Left ventricle myocardium inferior (tissue), 1 donor: Measurements from ENCODE around the gene LONP1. TPM values are rescaled to one million over a fixed set of nuclear protein-coding genes. Genes with fewer than 3 reads are reported as not detected.

Experiments
- DNase-seq: peaks from one replicate; pipeline ENCODE4 v3.0.0-alpha.2; 2020
- H3K27ac ChIP-seq: fragments of 200-600 bp; replicated peaks from 2 replicates; pipeline ENCODE4 v1.8.0; 2021
- H3K27me3 ChIP-seq: fragments of 200-600 bp; 2 replicates; pipeline ENCODE4 v1.8.0; 2021; ENCODE audit warnings: low read depth
- H3K36me3 ChIP-seq: fragments of 200-600 bp; 2 replicates; pipeline ENCODE4 v1.8.0; 2021
- H3K4me1 ChIP-seq: fragments of 200-600 bp; 2 replicates; pipeline ENCODE4 v1.8.0; 2021
- H3K4me3 ChIP-seq: fragments of 200-600 bp; 2 replicates; pipeline ENCODE4 v1.8.0; 2021; ENCODE audit warnings: mild to moderate bottlenecking, moderate library complexity
- H3K9me3 ChIP-seq: fragments of 200-600 bp; replicated peaks from 2 replicates; pipeline ENCODE4 v1.8.0; 2021
- CTCF ChIP-seq: fragments of 200-600 bp; IDR thresholded peaks from 2 replicates; pipeline ENCODE4 v1.8.0; 2021; ENCODE audit warnings: antibody characterized with exemption, mild to moderate bottlenecking, borderline replicate concordance
- intact Hi-C: fragments of 100-400 bp; cut with micrococcal nuclease; formaldehyde crosslinking; loops from one replicate; pipeline ENCODE4 v1.11.0; 2022
- total RNA-seq: library from RNA; stranded (reverse); fragmentation: NEBNext Ultra II Directional; extraction: Animal tissue kit (Norgen Biotek cat#: 25700); gene quantifications from one replicate; pipeline ENCODE4 v1.2.1, GENCODE V29; 2021
- donor health status: DM: no; HTN: yes; CAD: no; lungs with severe emphysema.

The LONP1 gene
- total RNA-seq, 1 donor from 2014 or later, result 104 TPM

- DNase-seq, result no peak
- Histone ChIP-seq H3K27ac (no peak overlapping the region), H3K27me3 (no peaks in the 10 kb centered on the region), H3K36me3 (peaks cover 13% of the 10 kb centered on the region), H3K9me3 (no peaks in the 10 kb centered on the region), H3K4me3 (no peak overlapping the region), H3K4me1 (peaks cover 45% of the 10 kb centered on the region)
- no peak for TF ChIP-seq CTCF
- intact Hi-C loops, result no loop called here
These were observed 41.8 kb downstream of the LONP1 start for GRCh38 chr19:5678071-5678718.

- no peak for TF ChIP-seq CTCF
- no peak overlapping the region for H3K4me3 ChIP-seq
- peaks cover 45% of the 10 kb centered on the region for H3K4me1 ChIP-seq
- no peaks in the 10 kb centered on the region for H3K27me3 ChIP-seq
- DNase-seq, result no peak
- intact Hi-C loops, result no loop called here
- H3K27ac ChIP-seq, result no peak overlapping the region
- H3K9me3 ChIP-seq, result no peaks in the 10 kb centered on the region
- peaks cover 13% of the 10 kb centered on the region for H3K36me3 ChIP-seq
These were observed 42.4 kb downstream of the LONP1 start for GRCh38 chr19:5677580-5677979.

GRCh38 chr19:5677136-5677535 is 42.8 kb downstream of the LONP1 start:
- DNase-seq, result no peak
- intact Hi-C loops, result no loop called here
- no peaks in the 10 kb centered on the region for H3K9me3 ChIP-seq
- no peaks in the 10 kb centered on the region for H3K27me3 ChIP-seq
- peaks cover 13% of the 10 kb centered on the region for H3K36me3 ChIP-seq
- H3K4me1 ChIP-seq, result peaks cover 45% of the 10 kb centered on the region
- no peak for TF ChIP-seq CTCF
- no peak overlapping the region for H3K4me3 ChIP-seq
- no peak overlapping the region for H3K27ac ChIP-seq

- intact Hi-C loops, result no loop called here
- Histone ChIP-seq H3K27ac (no peak overlapping the region), H3K4me3 (no peak overlapping the region), H3K27me3 (no peaks in the 10 kb centered on the region), H3K36me3 (peaks cover 13% of the 10 kb centered on the region), H3K9me3 (no peaks in the 10 kb centered on the region), H3K4me1 (peaks cover 45% of the 10 kb centered on the region)
- no peak for DNase-seq
- TF ChIP-seq CTCF, result no peak
These were observed 43.2 kb downstream of the LONP1 start for GRCh38 chr19:5676772-5677105.

GRCh38 chr19:5676105-5676771 is 43.7 kb downstream of the LONP1 start:
- Histone ChIP-seq H3K4me3 (no peak overlapping the region), H3K27me3 (no peaks in the 10 kb centered on the region), H3K4me1 (peaks cover 43% of the 10 kb centered on the region), H3K36me3 (peaks cover 13% of the 10 kb centered on the region), H3K27ac (no peak overlapping the region), H3K9me3 (no peaks in the 10 kb centered on the region)
- DNase-seq, result no peak
- intact Hi-C loops, result no loop called here
- TF ChIP-seq CTCF, result no peak
